Lung (tissue), 12 donors: ENCODE data around the gene DEGS1. TPM values are rescaled to one million over a fixed set of nuclear protein-coding genes. Genes with fewer than 3 reads are reported as not detected.

Experiments
- ATAC-seq: fragments of 200-7000 bp; cut with Tn5 transposase; one replicate; pipeline ENCODE4 v1.9.1; 2020; ENCODE audit warnings: moderate number of reproducible peaks; ENCODE audit not compliant: insufficient read depth, low FRiP score
- DNase-seq, 3 donors: peaks; one replicate each; pipeline ENCODE4 v3.0.0-alpha.2; 2013 to 2017
- H3K27ac ChIP-seq, 2 donors: one replicate each; pipeline ENCODE4 v1.5.1; 2013; ENCODE audit warnings: mild to moderate bottlenecking in 2 of 2, moderate library complexity in 2 of 2, control low read depth in 1 of 2, inconsistent platforms in 1 of 2, low read depth in 1 of 2, low read length in 1 of 2
- H3K27me3 ChIP-seq, 3 donors: one replicate each; pipeline ENCODE4 v1.5.1; 2013; ENCODE audit warnings: low read length in 2 of 3; ENCODE audit not compliant: control insufficient read depth in 3 of 3, insufficient read depth in 3 of 3
- H3K36me3 ChIP-seq, 4 donors: one replicate each; pipeline ENCODE4 v1.5.1; 2013; ENCODE audit warnings: low read length in 4 of 4, mild to moderate bottlenecking in 1 of 4, moderate library complexity in 1 of 4; ENCODE audit not compliant: control insufficient read depth in 4 of 4, insufficient read depth in 4 of 4
- H3K4me1 ChIP-seq, 5 donors: one replicate each; pipeline ENCODE4 v1.5.1; 2013; ENCODE audit warnings: low read length in 5 of 5, mild to moderate bottlenecking in 2 of 5, moderate library complexity in 1 of 5; ENCODE audit not compliant: control insufficient read depth in 5 of 5, insufficient read depth in 5 of 5
- H3K4me3 ChIP-seq: one replicate; pipeline ENCODE4 v1.5.1; 2013; ENCODE audit warnings: mild to moderate bottlenecking, control low read depth, moderate library complexity
- H3K9ac ChIP-seq, 2 donors: one replicate each; pipeline ENCODE4 v1.5.1; 2013; ENCODE audit warnings: low read length in 2 of 2, control low read depth in 1 of 2; ENCODE audit not compliant: insufficient read depth in 1 of 2
- H3K9me3 ChIP-seq, 4 donors: one replicate each; pipeline ENCODE4 v1.5.1; 2013; ENCODE audit warnings: low read length in 3 of 4, mild to moderate bottlenecking in 1 of 4, moderate library complexity in 1 of 4; ENCODE audit not compliant: control insufficient read depth in 4 of 4, insufficient read depth in 3 of 4
- WGBS, 2 donors: extraction: QIAGEN DNeasy Blood & Tissue Kit; methylation state at CpG; one replicate each; pipeline ENCODE4 v1.1.7; 2013; 5-methylcytosine and 5-hydroxymethylcytosine counted together
- polyA plus RNA-seq, 2 donors: library from polyadenylated mRNA; stranded (reverse); fragments of 200-250 nt; gene quantifications; one replicate each; pipeline ENCODE4 v1.2.1, GENCODE V29; 2013
- total RNA-seq, 2 donors: library from RNA; depleted of rRNA in 1 of 2; stranded (reverse); fragments of >200 nt in 1 of 2; gene quantifications; one replicate each; pipeline ENCODE4 v1.2.1, GENCODE V29; 2014 to 2021
- TF ChIP-seq, protein P1 (sequence below): IDR thresholded peaks from 2 replicates; pipeline ENCODE4 v1.5.1; 2012; ENCODE audit warnings: mild to moderate bottlenecking; ENCODE audit errors: control extremely low read depth, extremely low read depth
- donor health status: control.
- donor health status: control.
- donor health status: Bipolar disorder and iron deficiency.
- donor health status: healthy.
- donor health status: DM: yes; HTN: yes; CAD: no.

The DEGS1 gene
- total and polyA plus RNA-seq, 4 donors = 41.2 to 69.7 (median 67.2) TPM

DNA sequence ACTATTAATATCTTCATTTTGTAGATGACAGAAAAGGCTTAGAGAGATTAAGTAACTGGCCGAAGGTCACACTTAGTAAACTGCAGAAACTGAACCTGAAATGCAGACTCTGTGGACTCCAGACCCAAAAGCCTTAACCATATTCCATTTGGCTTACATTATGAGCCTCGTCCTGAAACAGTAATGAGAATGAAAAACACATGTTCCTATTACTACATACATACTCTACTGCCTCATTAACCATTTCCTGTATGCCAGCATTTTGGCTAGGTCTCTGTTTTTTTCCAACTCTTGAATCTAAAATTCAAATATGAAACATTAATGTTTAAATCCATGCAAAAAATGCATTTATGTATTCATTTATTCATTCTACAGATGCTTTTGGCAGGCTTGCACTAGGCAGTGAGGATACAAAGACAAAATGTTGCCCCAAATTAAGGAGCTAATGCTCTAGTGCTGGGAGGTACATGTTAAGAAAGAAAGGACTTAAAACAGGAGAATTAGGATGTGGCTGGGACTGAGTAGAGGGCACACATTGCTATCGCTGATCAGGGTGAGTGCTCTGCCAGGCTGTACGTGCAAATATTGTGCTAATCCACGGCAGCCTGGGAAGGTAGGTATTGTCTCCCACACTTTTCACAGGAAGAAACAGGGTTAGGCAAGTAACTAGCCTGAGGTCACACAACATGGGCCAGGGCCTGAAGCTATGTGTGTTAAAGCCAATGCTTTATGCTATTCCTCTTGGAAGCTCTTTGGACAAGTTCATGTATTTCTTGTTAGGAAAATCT lies 14.0 kb downstream of the DEGS1 start:
- no peak overlapping the region for H3K4me3 ChIP-seq
- TF ChIP-seq, protein P1, sequence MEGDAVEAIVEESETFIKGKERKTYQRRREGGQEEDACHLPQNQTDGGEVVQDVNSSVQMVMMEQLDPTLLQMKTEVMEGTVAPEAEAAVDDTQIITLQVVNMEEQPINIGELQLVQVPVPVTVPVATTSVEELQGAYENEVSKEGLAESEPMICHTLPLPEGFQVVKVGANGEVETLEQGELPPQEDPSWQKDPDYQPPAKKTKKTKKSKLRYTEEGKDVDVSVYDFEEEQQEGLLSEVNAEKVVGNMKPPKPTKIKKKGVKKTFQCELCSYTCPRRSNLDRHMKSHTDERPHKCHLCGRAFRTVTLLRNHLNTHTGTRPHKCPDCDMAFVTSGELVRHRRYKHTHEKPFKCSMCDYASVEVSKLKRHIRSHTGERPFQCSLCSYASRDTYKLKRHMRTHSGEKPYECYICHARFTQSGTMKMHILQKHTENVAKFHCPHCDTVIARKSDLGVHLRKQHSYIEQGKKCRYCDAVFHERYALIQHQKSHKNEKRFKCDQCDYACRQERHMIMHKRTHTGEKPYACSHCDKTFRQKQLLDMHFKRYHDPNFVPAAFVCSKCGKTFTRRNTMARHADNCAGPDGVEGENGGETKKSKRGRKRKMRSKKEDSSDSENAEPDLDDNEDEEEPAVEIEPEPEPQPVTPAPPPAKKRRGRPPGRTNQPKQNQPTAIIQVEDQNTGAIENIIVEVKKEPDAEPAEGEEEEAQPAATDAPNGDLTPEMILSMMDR = no peak
- H3K27me3 ChIP-seq = no peaks in the 10 kb centered on the region
- H3K4me1 ChIP-seq = peaks cover 0 to 6% (median 0%) of the 10 kb centered on the region in 5 donors
- peak in 2 of 3 donors; percentile 24 to 66 for DNase-seq
- no peak for ATAC-seq
- peaks cover 3 to 11% (median 8%) of the 10 kb centered on the region in 4 donors for H3K36me3 ChIP-seq
- H3K9ac ChIP-seq = no peak overlapping the region
- no peaks in the 10 kb centered on the region for H3K9me3 ChIP-seq
- 77 to 78% methylated on average over 5 of the region's 5 CpGs for WGBS, 2 donors
- no peak overlapping the region for H3K27ac ChIP-seq

DNA sequence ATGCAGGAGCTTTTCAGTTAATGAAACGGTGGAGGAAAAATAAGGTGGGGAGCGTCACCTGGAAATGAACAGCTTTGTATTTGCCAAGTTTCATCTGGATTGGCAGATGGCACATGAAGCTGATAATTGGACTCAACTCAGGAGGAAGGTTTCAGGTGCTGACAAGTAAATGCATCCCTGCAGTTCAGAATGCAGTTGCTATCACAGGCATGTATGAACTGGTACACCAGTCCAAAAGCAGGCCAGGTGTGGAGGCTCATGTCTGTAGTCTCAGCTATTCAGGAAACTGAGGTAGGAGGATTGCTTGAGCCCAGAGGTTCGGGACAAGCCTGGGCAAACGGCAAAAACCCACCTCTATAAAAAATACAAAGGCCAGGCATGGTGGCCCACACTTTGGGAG lies 15.5 kb downstream of the DEGS1 start:
- TF ChIP-seq, protein P1 = no peak
- DNase-seq = no peak
- peaks cover 0 to 6% (median 0%) of the 10 kb centered on the region in 5 donors for H3K4me1 ChIP-seq
- ATAC-seq = no peak
- H3K36me3 ChIP-seq = peaks cover 0 to 5% (median 1%) of the 10 kb centered on the region in 4 donors
- no peak overlapping the region for H3K9ac ChIP-seq
- WGBS, 2 donors = 94 to 97% methylated on average over 4 of the region's 4 CpGs
- no peak overlapping the region for H3K27ac ChIP-seq
- no peaks in the 10 kb centered on the region for H3K9me3 ChIP-seq
- no peaks in the 10 kb centered on the region for H3K27me3 ChIP-seq
- no peak overlapping the region for H3K4me3 ChIP-seq

DNA sequence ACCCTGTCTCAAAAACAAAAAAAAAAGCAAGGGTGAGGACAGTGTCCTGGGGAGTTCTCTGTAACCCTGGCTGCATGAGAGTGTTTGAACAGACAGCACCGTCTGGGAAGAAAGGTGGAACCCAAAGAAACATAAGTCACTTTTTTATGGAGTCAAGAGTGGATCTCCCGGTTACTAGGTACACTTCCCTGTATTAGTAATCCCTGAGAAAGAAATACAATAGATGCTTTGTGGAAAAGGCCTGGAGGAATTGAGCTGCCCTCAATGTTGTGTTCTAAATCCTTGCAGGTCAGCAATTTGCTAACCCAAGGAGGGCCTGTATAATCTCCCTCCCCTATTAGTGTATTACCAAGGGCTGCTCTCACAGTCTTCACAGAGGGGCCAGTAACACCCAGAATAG lies 16.6 kb downstream of the DEGS1 start:
- DNase-seq (no peak), ATAC-seq (no peak)
- 89 to 94% methylated on average over 2 of the region's 2 CpGs for WGBS, 2 donors
- H3K4me1 ChIP-seq = peaks cover 0 to 13% (median 2%) of the 10 kb centered on the region in 5 donors
- H3K27ac ChIP-seq = no peak overlapping the region
- H3K9me3 ChIP-seq = no peaks in the 10 kb centered on the region
- TF ChIP-seq, protein P1 = no peak
- no peak overlapping the region for H3K9ac ChIP-seq
- H3K27me3 ChIP-seq = no peaks in the 10 kb centered on the region
- no peaks in the 10 kb centered on the region for H3K36me3 ChIP-seq
- H3K4me3 ChIP-seq = no peak overlapping the region
